Measurements from ENCODE around the gene TK1. TPM values are rescaled to one million over a fixed set of nuclear protein-coding genes. Genes with fewer than 3 reads are reported as not detected.
"Not testable (repeated sequence)": the region's sequence is repeated elsewhere in the genome, so short reads cannot be mapped to it uniquely, and the experiment has no call there.

TK1 gene
- total RNA-seq, 1 donor from 2014 or later = 1.2 TPM

DNA sequence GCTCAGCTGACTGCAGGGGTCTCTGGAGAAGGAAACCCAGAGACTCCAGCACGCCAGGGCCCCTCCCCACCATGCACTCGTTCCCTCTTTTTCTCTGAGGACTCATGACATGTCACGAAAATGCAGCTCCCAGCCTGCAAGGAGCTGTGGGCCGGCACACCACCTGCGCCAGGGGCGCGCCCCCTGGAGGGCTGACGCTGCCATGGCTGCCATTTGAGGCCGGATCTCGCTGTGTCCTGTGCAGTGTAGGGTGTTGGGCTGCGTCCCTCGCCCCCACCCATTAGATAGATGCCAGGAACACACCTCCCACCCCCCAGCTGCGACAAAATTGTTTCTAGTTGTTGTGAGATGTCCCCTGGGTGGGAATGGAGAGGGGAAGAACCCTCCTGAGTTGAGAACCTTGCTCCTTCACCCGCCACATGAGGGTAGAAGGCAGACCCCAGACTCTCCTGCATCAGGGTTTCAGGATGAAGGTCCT is 10.3 kb downstream of the TK1 start:
- peak; percentile 79 for DNase-seq (ENCODE audit: low spot score)

DNA sequence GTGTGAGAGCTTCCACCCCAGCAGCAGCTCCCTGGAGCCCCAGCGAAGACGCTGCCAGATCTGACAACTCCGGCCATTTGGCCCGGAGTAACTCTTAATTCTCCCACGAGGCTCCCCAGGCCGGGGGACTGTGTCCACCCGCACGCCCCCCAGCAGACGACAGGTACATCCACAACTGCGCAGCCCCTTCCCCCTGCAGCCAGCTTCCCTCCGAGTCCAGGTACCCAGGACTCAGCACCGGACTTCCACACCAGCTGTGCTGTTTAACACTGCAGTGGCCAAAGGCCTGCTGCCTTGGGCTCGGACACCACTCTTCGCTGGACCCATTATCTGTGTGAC is 11.2 kb downstream of the TK1 start:
- no peak for DNase-seq (ENCODE audit: low spot score)

DNA sequence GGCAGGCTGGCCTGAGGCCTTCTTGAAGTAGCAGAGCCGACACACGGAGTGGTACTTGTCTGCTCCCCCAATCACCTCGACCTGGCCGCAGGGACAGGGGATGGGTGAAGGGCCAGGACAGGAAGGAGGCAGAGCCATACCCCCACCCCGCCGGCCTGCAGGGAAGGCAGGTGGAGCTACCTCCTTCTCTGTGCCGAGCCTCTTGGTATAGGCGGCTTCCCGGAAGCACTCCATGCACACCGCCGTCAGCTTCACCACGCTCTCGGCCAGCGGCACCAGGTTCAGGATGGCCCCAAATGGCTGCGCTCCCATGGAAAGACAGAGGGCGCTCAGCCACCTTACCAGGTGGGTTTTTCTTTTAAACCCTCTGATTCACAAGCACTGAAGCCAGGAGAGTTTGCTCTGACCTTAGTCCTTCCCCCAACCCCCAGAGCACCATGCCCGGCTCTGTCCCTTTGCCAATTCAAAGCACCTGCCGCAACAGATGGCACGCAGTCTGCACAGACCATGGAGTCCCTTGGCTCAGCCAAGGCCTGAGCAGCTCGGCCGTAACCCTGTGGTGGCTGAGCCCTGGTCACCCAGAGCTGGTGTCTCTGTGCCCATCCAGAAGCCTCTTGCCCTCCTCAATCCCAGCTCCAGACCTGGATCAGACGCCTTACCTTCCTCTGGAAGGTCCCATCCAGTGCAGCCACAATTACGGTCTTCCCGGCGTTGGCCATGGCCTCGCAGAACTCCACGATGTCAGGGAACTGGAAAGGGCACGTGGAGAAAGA is 11.8 kb downstream of the TK1 start:
- no peak for DNase-seq (ENCODE audit: low spot score)

DNA sequence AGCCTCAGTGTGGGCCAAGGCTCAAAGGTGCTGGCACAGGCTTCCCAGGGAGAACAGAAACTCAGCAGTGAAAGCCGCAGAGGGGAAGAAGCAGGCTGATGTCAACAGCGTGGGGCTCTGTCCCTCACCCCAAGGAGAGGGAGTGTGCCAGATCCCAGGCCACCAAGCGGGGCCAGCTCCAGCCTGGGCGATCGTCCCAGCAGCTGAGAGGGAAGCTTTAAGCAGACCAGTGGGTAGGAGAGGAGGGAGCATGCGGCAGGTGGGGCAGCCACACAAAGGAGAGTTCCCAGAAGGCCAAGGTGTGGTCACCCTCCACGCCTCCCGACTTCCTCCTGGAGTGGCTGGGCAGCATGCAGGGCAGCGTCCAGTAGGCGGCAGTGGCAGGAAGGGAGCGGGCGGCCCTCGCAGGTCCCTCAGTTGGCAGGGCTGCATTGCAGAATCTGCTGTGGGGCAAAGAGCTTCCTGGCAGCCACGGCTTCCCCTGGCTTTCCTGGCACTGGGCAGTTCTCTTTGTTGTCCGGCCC is 12.4 kb downstream of the TK1 start:
- DNase-seq (ENCODE audit: low spot score) = peak; percentile 88

DNA sequence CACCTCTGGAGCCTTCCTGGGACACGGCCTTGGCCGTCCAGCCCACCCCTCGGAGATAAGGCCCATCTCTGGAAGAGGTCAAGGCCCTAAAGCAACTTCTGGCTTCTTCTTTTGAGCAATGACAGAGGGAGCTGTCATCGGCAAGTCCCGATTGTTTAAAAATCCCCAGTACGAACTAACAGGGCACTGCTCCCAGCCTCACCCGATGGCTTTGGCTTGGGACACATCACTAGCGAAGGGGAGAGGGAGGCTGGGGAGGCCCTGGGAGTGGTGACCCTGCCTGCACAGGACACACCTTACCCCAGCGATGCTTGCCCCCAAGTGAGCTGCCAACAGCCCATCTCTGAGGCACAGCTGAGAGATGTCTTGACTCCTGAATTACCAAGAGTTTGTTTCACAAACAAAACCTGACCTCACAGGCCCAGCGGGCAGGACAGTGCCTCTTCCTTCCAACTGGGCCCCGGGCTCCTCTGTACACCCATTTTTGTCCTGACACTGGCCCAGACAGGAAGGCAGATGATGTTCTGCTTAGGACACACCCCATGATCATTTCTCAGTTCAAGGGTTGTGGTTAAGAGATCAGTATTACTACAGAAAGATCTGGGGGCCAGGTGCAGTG is 13.6 kb downstream of the TK1 start:
- DNase-seq (ENCODE audit: low spot score) = no peak

DNA sequence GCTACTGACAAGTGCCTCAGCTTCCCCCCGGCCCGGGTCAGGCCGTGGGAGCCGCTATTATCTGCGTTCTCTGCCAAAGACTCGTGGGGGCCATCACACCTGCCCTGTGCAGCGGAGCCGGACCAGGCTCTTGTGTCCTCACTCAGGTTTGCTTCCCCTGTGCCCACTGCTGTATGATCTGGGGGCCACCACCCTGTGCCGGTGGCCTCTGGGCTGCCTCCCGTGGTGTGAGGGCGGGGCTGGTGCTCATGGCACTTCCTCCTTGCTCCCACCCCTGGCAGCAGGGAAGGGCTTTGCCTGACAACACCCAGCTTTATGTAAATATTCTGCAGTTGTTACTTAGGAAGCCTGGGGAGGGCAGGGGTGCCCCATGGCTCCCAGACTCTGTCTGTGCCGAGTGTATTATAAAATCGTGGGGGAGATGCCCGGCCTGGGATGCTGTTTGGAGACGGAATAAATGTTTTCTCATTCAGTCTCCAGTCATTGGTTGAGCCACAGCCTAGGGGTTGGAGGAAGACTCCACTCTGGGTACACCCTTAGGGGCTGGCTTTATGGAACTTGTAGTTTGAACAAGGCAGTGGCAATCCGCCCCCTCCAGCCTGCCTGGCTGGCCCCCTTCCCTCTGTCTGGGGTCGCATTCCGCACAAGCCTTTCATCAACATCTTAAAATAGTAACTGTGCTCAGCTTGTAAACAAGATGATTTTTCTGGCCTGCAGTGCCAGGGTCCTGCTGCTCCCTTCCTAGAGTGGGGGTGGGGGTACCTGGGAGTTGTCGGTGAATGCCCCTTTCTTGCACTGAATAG is 14.4 kb downstream of the TK1 start:
- DNase-seq (ENCODE audit: low spot score) = no peak

DNA sequence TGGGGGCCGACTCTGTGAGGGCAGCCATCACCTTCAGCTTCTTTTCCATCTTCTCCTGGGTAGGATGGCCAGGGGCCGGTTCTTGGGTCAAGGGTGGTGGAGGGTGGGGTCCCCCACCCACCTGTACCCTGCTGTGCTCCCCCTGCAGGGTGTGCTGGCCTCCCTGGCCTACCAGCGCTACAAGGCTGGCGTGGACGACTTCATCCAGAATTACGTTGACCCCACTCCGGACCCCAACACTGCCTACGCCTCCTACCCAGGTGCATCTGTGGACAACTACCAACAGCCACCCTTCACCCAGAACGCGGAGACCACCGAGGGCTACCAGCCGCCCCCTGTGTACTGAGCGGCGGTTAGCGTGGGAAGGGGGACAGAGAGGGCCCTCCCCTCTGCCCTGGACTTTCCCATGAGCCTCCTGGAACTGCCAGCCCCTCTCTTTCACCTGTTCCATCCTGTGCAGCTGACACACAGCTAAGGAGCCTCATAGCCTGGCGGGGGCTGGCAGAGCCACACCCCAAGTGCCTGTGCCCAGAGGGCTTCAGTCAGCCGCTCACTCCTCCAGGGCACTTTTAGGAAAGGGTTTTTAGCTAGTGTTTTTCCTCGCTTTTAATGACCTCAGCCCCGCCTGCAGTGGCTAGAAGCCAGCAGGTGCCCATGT is 15.1 kb downstream of the TK1 start:
- not testable (repeated sequence) for DNase-seq (ENCODE audit: low spot score)

DNA sequence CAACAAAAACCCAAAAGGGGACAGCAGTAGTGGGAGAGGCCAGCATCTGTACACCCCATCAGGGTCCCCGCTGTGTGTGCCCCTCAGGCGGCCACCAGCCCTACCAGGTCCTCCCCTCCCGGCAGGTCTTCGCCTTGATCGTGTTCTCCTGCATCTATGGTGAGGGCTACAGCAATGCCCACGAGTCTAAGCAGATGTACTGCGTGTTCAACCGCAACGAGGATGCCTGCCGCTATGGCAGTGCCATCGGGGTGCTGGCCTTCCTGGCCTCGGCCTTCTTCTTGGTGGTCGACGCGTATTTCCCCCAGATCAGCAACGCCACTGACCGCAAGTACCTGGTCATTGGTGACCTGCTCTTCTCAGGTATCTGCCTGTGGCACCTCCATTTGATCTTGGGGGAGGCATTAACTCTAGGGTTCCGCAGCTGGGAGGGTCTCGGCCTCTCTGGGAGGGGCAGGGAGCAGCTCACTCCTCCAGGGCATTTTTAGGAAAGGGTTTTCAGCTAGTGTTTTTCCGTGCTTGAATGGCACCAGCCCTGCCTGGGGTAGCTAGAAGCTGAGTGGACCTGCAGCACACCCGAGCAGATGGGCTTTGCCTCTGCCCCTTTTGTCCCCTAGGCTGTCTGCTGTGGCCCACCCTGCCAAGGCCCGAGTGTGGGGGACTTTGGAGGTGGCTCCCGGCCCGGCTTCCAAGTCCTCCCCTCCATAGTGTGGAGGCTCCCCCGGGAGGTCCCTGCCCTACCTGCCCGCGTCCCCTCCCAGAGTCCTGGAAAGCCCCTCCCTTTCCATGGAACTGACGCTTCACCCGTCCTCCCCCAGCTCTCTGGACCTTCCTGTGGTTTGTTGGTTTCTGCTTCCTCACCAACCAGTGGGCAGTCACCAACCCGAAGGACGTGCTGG is 15.9 kb downstream of the TK1 start:
- no peak for DNase-seq (ENCODE audit: low spot score)

DNA sequence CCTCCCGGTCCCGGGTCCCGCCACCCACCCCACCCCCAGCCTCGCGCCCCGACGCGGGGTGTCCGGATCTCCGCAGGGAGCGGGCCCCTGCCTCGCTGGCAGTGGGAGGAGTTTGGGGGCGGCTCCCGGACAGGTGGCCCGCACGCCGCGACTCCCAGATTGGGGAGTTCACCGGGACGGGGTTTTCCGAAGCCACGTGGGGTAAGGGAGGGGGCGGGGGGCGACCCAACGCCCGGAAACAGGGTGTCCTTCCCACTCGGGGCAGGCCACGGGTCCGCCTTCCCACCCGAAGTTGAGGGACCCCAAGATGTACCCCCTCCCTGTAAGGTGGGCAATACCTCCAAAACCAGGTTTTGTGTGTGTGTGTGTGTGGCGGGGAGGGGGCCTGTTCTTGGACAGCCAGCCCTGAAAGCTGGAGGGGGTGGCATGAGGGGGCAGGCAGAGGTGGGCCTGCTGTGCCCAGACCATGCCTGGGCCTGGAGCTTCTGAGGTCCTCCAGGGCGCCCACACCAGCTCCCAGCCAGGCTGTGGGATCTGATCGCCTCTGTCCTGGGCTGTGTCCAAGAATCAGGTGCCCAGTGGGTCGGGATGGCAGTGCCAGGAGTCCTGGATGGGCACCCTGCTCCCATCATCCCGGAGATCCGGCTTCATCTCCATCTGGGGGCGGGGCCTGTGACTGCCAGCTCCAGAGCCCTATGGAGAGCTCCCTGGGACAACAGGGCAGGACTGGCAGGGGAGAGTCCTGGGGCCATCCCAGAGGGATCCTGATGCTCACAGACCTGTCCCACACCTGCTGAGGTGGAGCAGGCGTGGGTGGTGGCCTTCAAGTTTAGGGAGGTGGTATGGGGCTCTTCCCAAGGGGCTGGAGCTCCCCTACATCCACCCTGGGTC is 17.7 kb downstream of the TK1 start:
- DNase-seq (ENCODE audit: low spot score) = no peak

DNA sequence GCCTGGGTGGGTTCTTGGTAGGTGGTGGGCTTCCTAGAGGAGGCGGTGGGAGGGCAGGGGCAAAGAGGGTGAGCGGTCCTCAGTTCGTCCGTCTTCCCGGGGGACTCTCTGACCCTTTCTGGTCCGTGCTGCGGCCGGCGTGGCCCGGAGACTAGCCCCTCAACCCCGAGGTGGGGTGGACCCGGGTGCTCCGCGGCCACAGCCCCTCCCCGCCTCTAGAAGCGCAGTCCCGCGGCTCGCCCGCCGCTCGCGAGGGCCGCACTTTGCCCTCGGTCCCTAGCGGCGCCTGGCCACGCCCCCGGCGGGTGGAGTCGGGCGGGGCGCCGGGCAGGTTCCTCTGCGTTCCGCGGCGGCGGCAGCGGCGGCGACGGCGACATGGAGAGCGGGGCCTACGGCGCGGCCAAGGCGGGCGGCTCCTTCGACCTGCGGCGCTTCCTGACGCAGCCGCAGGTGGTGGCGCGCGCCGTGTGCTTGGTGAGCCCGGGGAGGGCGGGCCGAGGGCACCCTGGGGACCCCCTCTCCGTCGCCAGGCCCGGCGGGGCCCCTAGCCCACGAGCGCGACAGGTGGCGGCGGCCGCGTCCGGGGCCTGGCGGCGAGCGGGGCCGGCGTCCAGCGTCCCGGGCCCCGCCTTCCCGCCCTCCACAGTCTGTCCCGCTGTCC is 18.5 kb downstream of the TK1 start, which contains the start of gene SYNGR2:
Gene SYNGR2 (plus strand): TSS at position 340 of the 661 bp plus-strand sequence. CDS start 36 bp downstream, at position 376.
- DNase-seq (ENCODE audit: low spot score) = peak; percentile 81

DNA sequence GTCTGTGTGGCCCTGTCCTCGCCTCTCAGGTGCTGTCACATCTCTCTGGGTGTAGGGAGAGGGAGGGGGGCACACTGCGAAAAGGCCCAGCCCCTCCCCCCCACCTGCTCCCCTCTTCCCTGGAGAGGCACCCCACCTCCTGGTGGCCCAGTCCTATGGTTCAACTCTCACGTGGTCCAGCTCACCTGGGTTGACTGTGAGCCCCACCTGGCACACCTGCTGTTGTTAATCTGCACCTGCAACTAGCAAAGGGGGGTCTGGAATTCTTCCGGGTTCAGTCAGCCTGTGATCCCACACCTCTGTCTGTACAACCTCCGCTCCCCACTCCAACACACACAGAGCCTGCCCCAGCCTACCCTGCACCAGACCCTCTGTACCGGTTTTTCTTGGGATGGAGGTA is 20.4 kb downstream of the TK1 start:
- DNase-seq (ENCODE audit: low spot score) = no peak

DNA sequence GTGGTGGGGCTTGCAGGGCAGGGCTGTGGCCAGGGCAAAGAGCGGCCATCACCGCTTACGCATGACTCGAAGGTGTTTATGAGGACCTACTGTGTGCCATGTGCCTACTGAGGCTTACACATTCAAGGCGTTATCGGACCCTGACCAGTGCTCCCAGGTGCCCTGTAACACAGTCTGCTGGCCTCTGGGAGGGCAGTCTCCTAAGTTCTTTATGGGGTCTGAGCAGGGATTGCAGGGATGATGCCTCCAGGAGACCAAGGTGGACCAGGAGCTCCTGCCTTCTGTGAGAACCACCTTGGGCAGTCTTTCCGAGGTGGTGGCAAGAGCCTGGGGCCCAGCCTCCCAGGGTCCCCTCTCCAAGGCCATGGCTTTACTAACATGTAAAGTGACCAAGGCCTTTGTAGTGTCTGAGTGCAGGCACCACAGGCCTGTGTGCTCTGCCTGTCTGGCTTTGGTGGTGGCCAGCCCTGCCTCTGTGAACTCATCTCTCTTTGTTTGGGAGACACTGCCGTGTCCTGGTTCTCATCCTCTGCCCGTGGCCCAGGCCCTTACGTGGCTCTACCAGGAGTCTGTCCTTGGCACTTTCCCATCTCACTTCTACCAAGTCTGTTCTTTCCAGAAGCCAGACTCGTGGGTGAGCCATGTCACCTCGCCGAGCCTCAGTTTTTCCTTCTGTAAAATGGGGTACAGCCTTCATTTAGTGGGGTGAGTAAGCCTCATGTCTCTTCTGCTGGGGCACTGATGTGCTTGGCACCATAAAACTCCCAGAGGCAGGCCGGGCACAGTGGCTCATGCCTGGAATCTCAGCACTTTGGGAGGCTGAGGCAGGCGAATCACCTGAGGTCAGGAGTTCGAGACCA is 21.9 kb downstream of the TK1 start:
- no peak for DNase-seq (ENCODE audit: low spot score)

DNA sequence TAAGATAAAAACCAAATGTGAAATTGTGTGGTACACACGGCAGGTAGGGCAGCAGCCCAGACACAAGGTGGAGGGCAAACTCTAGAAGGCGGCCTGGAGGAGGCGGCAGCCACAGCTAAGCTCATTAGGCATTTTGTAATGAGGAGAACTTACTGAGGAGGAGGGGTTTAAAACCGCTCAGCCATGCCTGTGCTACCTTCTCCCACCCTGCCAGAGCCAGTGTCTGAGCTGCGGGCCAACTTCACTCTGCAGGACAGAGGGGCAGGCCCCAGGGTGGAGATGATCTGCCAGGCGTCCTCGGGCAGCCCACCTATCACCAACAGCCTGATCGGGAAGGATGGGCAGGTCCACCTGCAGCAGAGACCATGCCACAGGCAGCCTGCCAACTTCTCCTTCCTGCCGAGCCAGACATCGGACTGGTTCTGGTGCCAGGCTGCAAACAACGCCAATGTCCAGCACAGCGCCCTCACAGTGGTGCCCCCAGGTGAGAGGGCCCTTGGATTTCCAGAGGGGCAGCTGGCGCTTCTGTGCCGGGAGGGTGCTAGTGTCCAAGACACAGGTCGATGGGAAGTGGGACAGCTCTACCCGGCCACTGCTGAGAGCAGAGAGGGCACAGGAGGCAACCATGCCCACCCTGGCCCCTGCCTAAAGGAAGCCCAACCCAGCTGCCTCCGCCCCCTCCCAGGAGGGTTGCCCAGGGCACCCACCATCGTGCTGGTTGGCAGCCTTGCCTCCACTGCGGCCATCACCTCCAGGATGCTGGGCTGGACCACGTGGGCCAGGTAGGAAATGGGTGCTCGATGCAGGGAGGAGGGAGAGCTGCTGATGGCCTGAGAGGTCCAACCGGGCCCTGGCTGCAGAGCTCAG is 22.7 kb downstream of the TK1 start:
- DNase-seq (ENCODE audit: low spot score) = no peak

DNA sequence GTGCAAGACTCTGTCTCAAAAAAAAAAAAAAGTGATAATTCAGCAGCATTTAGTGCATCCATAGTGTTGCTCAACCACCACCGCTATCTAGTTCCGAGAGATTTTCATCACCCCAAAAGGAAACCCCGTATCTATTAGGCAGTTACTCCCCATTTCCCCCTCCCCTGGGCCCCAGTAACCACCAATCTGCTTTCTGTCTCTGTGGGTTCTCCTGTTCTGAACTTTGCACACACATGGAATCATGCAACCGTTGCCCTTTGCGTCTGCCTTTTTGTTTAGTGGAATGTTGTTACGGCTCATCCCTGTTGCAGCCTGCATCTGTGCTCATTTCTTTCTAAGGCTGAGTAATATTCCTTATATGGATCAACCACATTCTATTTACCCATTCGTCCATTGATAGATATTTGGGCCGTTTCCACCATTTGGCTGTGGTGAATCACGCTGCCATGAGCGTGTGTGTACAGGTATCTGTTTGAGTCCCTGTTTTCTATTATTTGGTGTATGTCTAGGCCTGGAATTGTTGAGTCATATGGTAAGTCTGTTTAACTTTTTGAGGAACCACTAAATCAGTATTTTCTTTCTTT is 27.2 kb downstream of the TK1 start:
- DNase-seq (ENCODE audit: low spot score) = no peak

DNA sequence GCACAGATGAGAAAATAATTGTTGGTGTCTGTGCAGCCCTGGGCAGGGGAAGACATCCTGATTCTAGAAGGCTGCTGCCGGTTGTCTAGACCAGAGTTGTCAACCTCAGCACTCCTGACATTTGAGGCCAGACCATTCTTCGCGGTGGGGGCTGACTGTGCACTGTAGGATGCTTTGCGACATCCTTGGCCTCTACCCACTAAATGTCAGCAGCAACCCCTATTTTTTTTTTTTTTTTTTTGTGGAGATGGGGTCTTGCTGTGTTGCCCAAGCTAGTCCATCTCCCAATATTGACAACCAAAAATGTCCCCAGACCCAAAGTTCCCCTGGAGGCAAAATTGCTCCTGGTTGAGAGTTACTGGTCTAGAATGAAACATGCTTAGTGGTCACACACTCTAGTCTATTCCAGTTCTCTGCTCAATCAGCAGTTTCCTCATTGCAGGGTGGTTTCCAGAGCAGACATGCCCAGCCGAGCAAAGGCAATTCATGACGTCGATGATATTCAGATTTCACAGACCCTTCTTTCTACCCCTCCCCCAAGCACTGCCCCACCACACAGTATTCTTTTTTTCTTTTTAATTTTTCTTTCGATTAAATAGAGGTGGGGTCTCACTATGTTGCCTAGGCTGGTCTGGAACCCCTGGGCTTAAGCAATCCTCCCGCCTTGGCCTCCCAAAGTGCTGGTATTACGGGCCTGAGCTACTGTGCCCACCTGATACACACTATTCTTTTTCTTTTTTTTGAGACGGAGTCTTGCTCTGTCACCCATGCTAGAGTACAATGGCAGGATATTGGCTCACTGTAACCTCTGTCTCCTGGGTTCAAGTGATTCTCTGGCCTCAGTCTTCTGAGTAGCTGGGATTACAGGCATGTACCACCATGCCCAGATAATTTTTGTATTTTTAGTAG is 31.7 kb downstream of the TK1 start:
- no peak for DNase-seq (ENCODE audit: low spot score)

DNA sequence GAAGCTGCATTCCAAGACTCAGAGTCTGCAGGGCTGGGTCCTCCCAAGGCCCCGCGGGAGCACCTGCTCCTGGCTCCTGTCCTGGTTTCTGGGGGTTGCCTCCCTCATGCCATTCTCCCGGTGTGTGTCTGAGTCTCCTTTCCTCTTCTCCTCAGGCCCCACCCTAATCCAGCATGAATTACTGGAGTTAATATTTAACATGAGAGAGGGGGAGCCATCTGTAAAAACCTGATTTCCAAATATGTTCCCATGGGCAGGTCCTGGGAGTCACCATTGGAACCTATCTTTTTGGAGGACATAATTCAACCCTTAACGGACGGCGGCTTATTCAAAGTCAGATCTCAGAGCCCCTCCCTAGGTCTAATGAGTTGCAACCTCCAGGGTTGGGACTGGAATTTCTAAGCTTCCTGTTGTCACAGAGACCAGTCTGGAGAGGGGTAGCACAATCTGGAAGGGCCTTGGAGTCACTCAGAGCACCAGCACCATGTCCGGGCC is 35.3 kb downstream of the TK1 start:
- DNase-seq (ENCODE audit: low spot score) = no peak
